RWPE2 (cell line): ENCODE results near the gene SDF2.
A peak's percentile ranks its signal among the peaks of the same experiment; 100 is the strongest.

ENCODE experiments used
- ATAC-seq: fragments of 200-7000 bp; cut with Tn5 transposase; 3 replicates; pipeline ENCODE4 v1.9.1; 2021; ENCODE audit warnings: low read depth
- DNase-seq: peaks from one replicate; pipeline ENCODE4 v3.0.0-alpha.2; 2020; ENCODE audit warnings: low spot score
- H3K27ac ChIP-seq: fragments of 450-650 bp; 2 replicates; pipeline ENCODE4 v1.5.1; 2017; ENCODE audit warnings: mild to moderate bottlenecking; ENCODE audit not compliant: poor library complexity, severe bottlenecking
- H3K27me3 ChIP-seq: fragments of 250-450 bp; sonication (Bioruptor Pico); 2 replicates; pipeline ENCODE4 v1.5.1; 2021; ENCODE audit warnings: mild to moderate bottlenecking, moderate library complexity; ENCODE audit not compliant: insufficient read depth, poor library complexity, severe bottlenecking
- H3K36me3 ChIP-seq: fragments of 250-450 bp; sonication (Bioruptor Pico); 2 replicates; pipeline ENCODE4 v1.5.1; 2020; ENCODE audit warnings: low read depth, mild to moderate bottlenecking, moderate library complexity
- H3K4me1 ChIP-seq: fragments of 250-450 bp; sonication (Bioruptor Pico); 2 replicates; pipeline ENCODE4 v1.5.1; 2021; ENCODE audit warnings: mild to moderate bottlenecking, moderate library complexity; ENCODE audit not compliant: insufficient read depth, poor library complexity, severe bottlenecking
- H3K4me3 ChIP-seq: fragments of 250-450 bp; sonication (Bioruptor Pico); 2 replicates; pipeline ENCODE4 v1.5.1; 2021; ENCODE audit warnings: mild to moderate bottlenecking, moderate library complexity; ENCODE audit not compliant: severe bottlenecking
- H3K9me3 ChIP-seq: fragments of 250-450 bp; sonication (Bioruptor Pico); 2 replicates; pipeline ENCODE4 v1.5.1; 2021; ENCODE audit warnings: mild to moderate bottlenecking, moderate library complexity; ENCODE audit not compliant: severe bottlenecking
- CTCF ChIP-seq: fragments of 450-650 bp; IDR thresholded peaks from one replicate; pipeline ENCODE4 v1.5.1; 2017; ENCODE audit warnings: mild to moderate bottlenecking, moderate library complexity; ENCODE audit not compliant: poor library complexity, severe bottlenecking

SDF2 gene

DNA sequence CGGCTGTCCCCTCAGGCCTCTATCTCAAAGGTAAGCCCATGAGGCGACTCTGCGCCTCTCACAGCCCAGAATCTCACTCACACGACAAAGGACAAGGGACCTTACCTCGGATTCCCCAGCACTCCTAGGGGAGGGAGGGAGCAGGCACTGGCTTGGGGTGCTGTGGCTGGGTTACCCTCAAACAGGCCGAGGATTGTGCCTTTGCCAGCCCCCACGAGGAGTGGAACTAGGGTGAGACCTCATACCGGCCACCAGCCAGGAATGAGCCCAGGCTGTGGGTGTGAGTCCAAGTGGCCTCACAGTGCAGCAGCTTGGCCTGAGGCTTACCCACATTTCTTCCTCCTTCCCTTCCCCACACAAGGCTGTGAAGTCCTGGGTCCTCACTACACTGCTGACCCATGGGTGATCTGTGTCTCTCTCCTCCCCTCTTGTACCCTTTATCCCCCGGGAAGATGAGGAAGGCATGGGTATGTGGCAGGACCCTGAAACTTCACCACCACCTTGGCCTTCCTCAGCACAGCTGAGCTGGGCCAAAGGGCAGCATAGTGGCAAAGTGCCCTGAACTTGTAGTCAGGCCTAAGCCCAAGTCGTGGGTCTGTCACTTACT, 44.1 kb upstream of the SDF2 start:
- DNase-seq (no peak), ATAC-seq (no peak)
- H3K4me1 ChIP-seq = no peaks in the 10 kb centered on the region
- no peak overlapping the region for H3K27ac ChIP-seq
- no peaks in the 10 kb centered on the region for H3K27me3 ChIP-seq
- no peaks in the 10 kb centered on the region for H3K9me3 ChIP-seq
- peaks cover 20% of the 10 kb centered on the region for H3K36me3 ChIP-seq
- H3K4me3 ChIP-seq = no peak overlapping the region
- no peak for TF ChIP-seq CTCF

GRCh38 chr17:28705074-28705659, 43.5 kb upstream of the SDF2 start:
- Histone ChIP-seq H3K27me3 (no peaks in the 10 kb centered on the region), H3K36me3 (peaks cover 27% of the 10 kb centered on the region), H3K9me3 (no peaks in the 10 kb centered on the region), H3K4me1 (no peaks in the 10 kb centered on the region), H3K4me3 (no peak overlapping the region), H3K27ac (no peak overlapping the region)
- DNase-seq (no peak), ATAC-seq (0 out of 3 replicates have a peak, but pooled peaks have one; percentile 9)
- TF ChIP-seq CTCF = no peak

DNA sequence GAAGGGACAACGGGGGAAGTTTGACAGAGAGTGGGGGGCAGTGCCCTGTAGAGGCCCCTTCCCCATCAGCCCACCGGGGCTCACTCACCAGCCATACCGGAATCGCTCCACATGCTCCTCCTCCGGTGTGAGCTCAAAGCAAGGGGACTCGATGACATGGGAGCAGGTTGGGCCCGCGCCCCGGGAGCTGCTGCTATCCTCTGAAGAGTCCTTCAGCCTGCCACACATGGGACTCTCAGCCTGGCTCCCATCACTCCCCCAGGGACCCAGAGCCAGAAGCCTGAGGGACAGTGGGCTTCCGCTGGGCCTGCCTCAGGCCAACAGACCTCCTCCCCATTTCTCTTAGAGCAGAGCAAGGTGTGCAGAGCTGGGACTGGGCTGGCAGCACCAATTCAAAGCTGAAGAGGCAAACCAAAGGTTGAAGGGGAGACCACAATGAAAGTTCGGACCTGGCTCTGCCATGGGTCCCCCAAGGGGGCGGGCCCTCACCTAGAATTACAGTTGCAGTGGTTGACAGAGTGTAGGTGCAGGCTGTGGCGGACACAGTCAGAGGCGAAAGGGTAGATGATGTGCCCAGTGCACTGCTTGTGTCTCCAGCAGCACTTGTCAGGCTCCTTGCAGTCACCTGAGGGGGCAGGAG, 42.6 kb upstream of the SDF2 start:
- Histone ChIP-seq H3K36me3 (peaks cover 35% of the 10 kb centered on the region), H3K4me3 (no peak overlapping the region), H3K9me3 (no peaks in the 10 kb centered on the region), H3K27me3 (no peaks in the 10 kb centered on the region), H3K4me1 (no peaks in the 10 kb centered on the region), H3K27ac (no peak overlapping the region)
- DNase-seq (no peak), ATAC-seq (no peak)
- no peak for TF ChIP-seq CTCF

DNA sequence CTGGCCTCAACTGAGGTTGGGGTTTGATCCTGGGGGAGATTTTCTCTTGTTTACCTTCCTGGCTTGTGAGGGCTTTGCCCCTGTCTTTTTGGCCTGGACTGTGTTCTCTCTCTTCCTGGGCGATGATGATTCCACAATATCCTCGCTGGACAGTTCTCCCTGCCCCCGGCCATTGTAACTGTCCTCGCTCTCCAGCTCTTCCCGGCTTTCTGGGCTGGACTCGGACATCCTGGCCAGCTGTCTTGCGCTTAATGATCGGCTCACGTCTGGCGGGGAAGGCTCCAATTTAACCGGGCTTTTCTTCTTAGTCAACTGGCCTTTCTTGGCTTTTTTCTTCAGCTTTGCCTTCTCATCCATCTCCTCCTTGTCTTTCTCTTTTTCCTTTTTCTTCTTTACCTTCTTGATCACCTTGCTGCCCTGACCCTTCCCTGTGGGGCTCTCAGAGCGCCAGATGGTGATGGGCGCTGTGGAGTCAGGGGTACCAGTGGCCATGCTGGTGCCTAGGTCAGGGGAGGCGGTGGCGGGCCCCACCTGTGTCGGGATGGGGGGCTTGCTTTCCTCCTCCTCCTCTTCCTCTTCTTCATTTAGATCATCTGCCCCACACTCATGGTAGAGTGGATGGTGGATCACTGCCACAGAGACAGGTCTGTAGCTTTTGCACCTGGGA, 42.0 kb upstream of the SDF2 start:
- ATAC-seq = no peak
- H3K4me3 ChIP-seq = no peak overlapping the region
- no peaks in the 10 kb centered on the region for H3K4me1 ChIP-seq
- H3K36me3 ChIP-seq = peaks cover 41% of the 10 kb centered on the region
- TF ChIP-seq CTCF = no peak
- H3K9me3 ChIP-seq = no peaks in the 10 kb centered on the region
- no peak for DNase-seq
- H3K27ac ChIP-seq = no peak overlapping the region
- no peaks in the 10 kb centered on the region for H3K27me3 ChIP-seq
